Neural cell (in vitro differentiated cells): Measurements from ENCODE around the gene EIF2B2. TPM values are rescaled to one million over a fixed set of nuclear protein-coding genes. Genes with fewer than 3 reads are reported as not detected.

Source experiments
- H2AFZ ChIP-seq: fragments of 200-600, 300-800 bp; sonication (generic), shearing (Covaris generic); 2 replicates; pipeline ENCODE4 v1.6.0; 2014; ENCODE audit warnings: low read depth, mild to moderate bottlenecking, antibody characterized with exemption, low read length, moderate library complexity
- H3F3A ChIP-seq: fragments of 200-600 bp; shearing (Covaris generic); 2 replicates; pipeline ENCODE4 v1.6.1; 2016; ENCODE audit warnings: mild to moderate bottlenecking, moderate library complexity, mixed read lengths, antibody characterized with exemption, low read length; ENCODE audit not compliant: insufficient read depth, poor library complexity, severe bottlenecking
- H3K27ac ChIP-seq: fragments of 200-600, 300-800 bp; sonication (generic), shearing (Covaris generic); 2 replicates; pipeline ENCODE4 v1.5.1; 2014; ENCODE audit warnings: mild to moderate bottlenecking, low read length, moderate library complexity
- H3K27me3 ChIP-seq: fragments of 300-800, 200-600 bp; sonication (generic), shearing (Covaris generic); 2 replicates; pipeline ENCODE4 v1.6.0; 2014; ENCODE audit warnings: mild to moderate bottlenecking, low read depth, low read length, moderate library complexity; ENCODE audit not compliant: insufficient read depth
- H3K36me3 ChIP-seq: fragments of 300-800, 200-600 bp; sonication (generic), shearing (Covaris generic); 2 replicates; pipeline ENCODE4 v1.5.1; 2014; ENCODE audit warnings: mild to moderate bottlenecking, antibody characterized with exemption, low read length, moderate library complexity; ENCODE audit not compliant: insufficient read depth
- H3K4me2 ChIP-seq: fragments of 300-800, 200-600 bp; sonication (generic), shearing (Covaris generic); 2 replicates; pipeline ENCODE4 v1.6.0; 2014; ENCODE audit warnings: mild to moderate bottlenecking, low read length
- H3K4me3 ChIP-seq: fragments of 300-800, 200-600 bp; sonication (generic), shearing (Covaris generic); 2 replicates; pipeline ENCODE4 v1.5.1; 2014; ENCODE audit warnings: mild to moderate bottlenecking, low read length, moderate library complexity
- H3K79me2 ChIP-seq: fragments of 200-600 bp; shearing (Covaris generic); replicated peaks from 2 replicates; pipeline ENCODE4 v1.6.0; 2014; ENCODE audit warnings: mild to moderate bottlenecking, low read length, moderate library complexity; ENCODE audit not compliant: insufficient read depth
- H3K9ac ChIP-seq: fragments of 300-800, 200-600 bp; sonication (generic), shearing (Covaris generic); 2 replicates; pipeline ENCODE4 v1.6.1; 2016; ENCODE audit warnings: mild to moderate bottlenecking, low read length, mixed read lengths
- H3K9me2 ChIP-seq: fragments of 200-600 bp; shearing (Covaris generic); 2 replicates; pipeline ENCODE4 v1.6.1; 2016; ENCODE audit warnings: mild to moderate bottlenecking, low read length, mixed read lengths; ENCODE audit not compliant: insufficient read depth
- H3K9me3 ChIP-seq: fragments of 200-600, 300-800 bp; sonication (generic), shearing (Covaris generic); 2 replicates; pipeline ENCODE4 v1.6.1; 2016; ENCODE audit warnings: mild to moderate bottlenecking, mixed run types, low read length, moderate library complexity, mixed read lengths
- H4K20me1 ChIP-seq: fragments of 200-600 bp; shearing (Covaris generic); 2 replicates; pipeline ENCODE4 v1.6.1; 2016; ENCODE audit warnings: mild to moderate bottlenecking, mixed run types; ENCODE audit not compliant: insufficient read depth
- EP300 ChIP-seq: fragments of 450-650 bp; conservative IDR thresholded peaks from 2 replicates; pipeline ENCODE4 v1.6.1; 2014; ENCODE audit warnings: antibody characterized with exemption, mild to moderate bottlenecking, moderate library complexity; ENCODE audit not compliant: poor library complexity, severe bottlenecking
- EZH2 ChIP-seq: fragments of 200-600, 300-800 bp; shearing (Covaris generic), sonication (generic); IDR thresholded peaks from 2 replicates; pipeline ENCODE4 v1.6.1; 2014; ENCODE audit warnings: antibody characterized with exemption, low read length, borderline replicate concordance, mild to moderate bottlenecking; ENCODE audit not compliant: insufficient read depth, poor library complexity, severe bottlenecking
- MXI1 ChIP-seq: fragments of 450-650 bp; conservative IDR thresholded peaks from 2 replicates; pipeline ENCODE4 v1.6.1; 2014; ENCODE audit warnings: antibody characterized with exemption, mild to moderate bottlenecking; ENCODE audit not compliant: poor library complexity, severe bottlenecking
- POLR2AphosphoS5 ChIP-seq: IDR thresholded peaks from 2 replicates; pipeline ENCODE4 v1.6.1; 2012
- RAD21 ChIP-seq: fragments of 450-650 bp; conservative IDR thresholded peaks from 2 replicates; pipeline ENCODE4 v1.6.1; 2014; ENCODE audit warnings: antibody characterized with exemption, mild to moderate bottlenecking, moderate library complexity
- SMC3 ChIP-seq: fragments of 450-650 bp; conservative IDR thresholded peaks from 2 replicates; pipeline ENCODE4 v1.6.1; 2014; ENCODE audit warnings: antibody characterized with exemption, mild to moderate bottlenecking, moderate library complexity; ENCODE audit not compliant: poor library complexity
- TAF1 ChIP-seq: IDR thresholded peaks from 2 replicates; pipeline ENCODE4 v1.6.1; 2012; ENCODE audit warnings: low read depth
- polyA plus RNA-seq: library from polyadenylated mRNA; depleted of rRNA; stranded (reverse); fragments of >200 nt; gene quantifications from 2 replicates; pipeline ENCODE4 v1.2.3, GENCODE V29; 2014
- TF ChIP-seq, protein P1 (sequence below): fragments of 450-650 bp; IDR thresholded peaks from 2 replicates; pipeline ENCODE4 v1.5.1; 2014; ENCODE audit warnings: antibody characterized with exemption, mild to moderate bottlenecking, moderate library complexity; ENCODE audit not compliant: poor library complexity, severe bottlenecking
- TF ChIP-seq, protein P2 (sequence below): IDR thresholded peaks from 2 replicates; pipeline ENCODE4 v1.6.1; 2012; ENCODE audit warnings: borderline replicate concordance

The EIF2B2 gene
- polyA plus RNA-seq, 1 donor from 2014 or later = 43.1 TPM

- no peak overlapping the region for H3K4me2 ChIP-seq
- no peaks in the 10 kb centered on the region for H3K9me2 ChIP-seq
- no peaks in the 10 kb centered on the region for H3K9me3 ChIP-seq
- TF ChIP-seq, protein P1, sequence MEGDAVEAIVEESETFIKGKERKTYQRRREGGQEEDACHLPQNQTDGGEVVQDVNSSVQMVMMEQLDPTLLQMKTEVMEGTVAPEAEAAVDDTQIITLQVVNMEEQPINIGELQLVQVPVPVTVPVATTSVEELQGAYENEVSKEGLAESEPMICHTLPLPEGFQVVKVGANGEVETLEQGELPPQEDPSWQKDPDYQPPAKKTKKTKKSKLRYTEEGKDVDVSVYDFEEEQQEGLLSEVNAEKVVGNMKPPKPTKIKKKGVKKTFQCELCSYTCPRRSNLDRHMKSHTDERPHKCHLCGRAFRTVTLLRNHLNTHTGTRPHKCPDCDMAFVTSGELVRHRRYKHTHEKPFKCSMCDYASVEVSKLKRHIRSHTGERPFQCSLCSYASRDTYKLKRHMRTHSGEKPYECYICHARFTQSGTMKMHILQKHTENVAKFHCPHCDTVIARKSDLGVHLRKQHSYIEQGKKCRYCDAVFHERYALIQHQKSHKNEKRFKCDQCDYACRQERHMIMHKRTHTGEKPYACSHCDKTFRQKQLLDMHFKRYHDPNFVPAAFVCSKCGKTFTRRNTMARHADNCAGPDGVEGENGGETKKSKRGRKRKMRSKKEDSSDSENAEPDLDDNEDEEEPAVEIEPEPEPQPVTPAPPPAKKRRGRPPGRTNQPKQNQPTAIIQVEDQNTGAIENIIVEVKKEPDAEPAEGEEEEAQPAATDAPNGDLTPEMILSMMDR = no peak
- TF ChIP-seq, protein P2, sequence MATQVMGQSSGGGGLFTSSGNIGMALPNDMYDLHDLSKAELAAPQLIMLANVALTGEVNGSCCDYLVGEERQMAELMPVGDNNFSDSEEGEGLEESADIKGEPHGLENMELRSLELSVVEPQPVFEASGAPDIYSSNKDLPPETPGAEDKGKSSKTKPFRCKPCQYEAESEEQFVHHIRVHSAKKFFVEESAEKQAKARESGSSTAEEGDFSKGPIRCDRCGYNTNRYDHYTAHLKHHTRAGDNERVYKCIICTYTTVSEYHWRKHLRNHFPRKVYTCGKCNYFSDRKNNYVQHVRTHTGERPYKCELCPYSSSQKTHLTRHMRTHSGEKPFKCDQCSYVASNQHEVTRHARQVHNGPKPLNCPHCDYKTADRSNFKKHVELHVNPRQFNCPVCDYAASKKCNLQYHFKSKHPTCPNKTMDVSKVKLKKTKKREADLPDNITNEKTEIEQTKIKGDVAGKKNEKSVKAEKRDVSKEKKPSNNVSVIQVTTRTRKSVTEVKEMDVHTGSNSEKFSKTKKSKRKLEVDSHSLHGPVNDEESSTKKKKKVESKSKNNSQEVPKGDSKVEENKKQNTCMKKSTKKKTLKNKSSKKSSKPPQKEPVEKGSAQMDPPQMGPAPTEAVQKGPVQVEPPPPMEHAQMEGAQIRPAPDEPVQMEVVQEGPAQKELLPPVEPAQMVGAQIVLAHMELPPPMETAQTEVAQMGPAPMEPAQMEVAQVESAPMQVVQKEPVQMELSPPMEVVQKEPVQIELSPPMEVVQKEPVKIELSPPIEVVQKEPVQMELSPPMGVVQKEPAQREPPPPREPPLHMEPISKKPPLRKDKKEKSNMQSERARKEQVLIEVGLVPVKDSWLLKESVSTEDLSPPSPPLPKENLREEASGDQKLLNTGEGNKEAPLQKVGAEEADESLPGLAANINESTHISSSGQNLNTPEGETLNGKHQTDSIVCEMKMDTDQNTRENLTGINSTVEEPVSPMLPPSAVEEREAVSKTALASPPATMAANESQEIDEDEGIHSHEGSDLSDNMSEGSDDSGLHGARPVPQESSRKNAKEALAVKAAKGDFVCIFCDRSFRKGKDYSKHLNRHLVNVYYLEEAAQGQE = no peak
- TF ChIP-seq TAF1 (no peak), SMC3 (no peak), POLR2AphosphoS5 (no peak), EZH2 (no peak), EP300 (no peak), MXI1 (no peak), RAD21 (no peak)
- no peak overlapping the region for H3K27ac ChIP-seq
- H3K27me3 ChIP-seq = no peaks in the 10 kb centered on the region
- no peaks in the 10 kb centered on the region for H4K20me1 ChIP-seq
- no peak overlapping the region for H3K4me3 ChIP-seq
- H2AFZ ChIP-seq = no peak overlapping the region
- no peaks in the 10 kb centered on the region for H3K36me3 ChIP-seq
- H3K9ac ChIP-seq = no peak overlapping the region
- no peaks in the 10 kb centered on the region for H3F3A ChIP-seq
- H3K79me2 ChIP-seq = no peaks in the 10 kb centered on the region
Observed at GRCh38 chr14:75046275-75046674, 43.6 kb downstream of the EIF2B2 start.

GRCh38 chr14:75046899-75047298 is 44.2 kb downstream of the EIF2B2 start:
- no peak overlapping the region for H3K4me3 ChIP-seq
- H3K27ac ChIP-seq = no peak overlapping the region
- H2AFZ ChIP-seq = no peak overlapping the region
- H3K27me3 ChIP-seq = no peaks in the 10 kb centered on the region
- H3K79me2 ChIP-seq = no peaks in the 10 kb centered on the region
- H4K20me1 ChIP-seq = no peaks in the 10 kb centered on the region
- no peak overlapping the region for H3K4me2 ChIP-seq
- no peaks in the 10 kb centered on the region for H3F3A ChIP-seq
- H3K36me3 ChIP-seq = no peaks in the 10 kb centered on the region
- no peaks in the 10 kb centered on the region for H3K9me2 ChIP-seq
- no peaks in the 10 kb centered on the region for H3K9me3 ChIP-seq
- TF ChIP-seq MXI1 (no peak), SMC3 (no peak), RAD21 (no peak), POLR2AphosphoS5 (no peak), TAF1 (no peak), EP300 (no peak), EZH2 (no peak)
- TF ChIP-seq, protein P1 = no peak
- TF ChIP-seq, protein P2 = no peak
- no peak overlapping the region for H3K9ac ChIP-seq
